IPS-20b (cell line): ENCODE measurements around the gene SMARCD3.

Experiments used
- H3K27ac ChIP-seq: one replicate; pipeline ENCODE4 v1.5.1; 2013; ENCODE audit warnings: low read length
- H3K27me3 ChIP-seq: 2 replicates; pipeline ENCODE4 v1.6.1; 2013; ENCODE audit warnings: mild to moderate bottlenecking, low read length, inconsistent platforms; ENCODE audit not compliant: insufficient read depth
- H3K36me3 ChIP-seq: 2 replicates; pipeline ENCODE4 v1.6.1; 2013; ENCODE audit warnings: low read depth, mild to moderate bottlenecking, inconsistent platforms, low read length, moderate library complexity; ENCODE audit not compliant: insufficient read depth
- H3K4me1 ChIP-seq: 2 replicates; pipeline ENCODE4 v1.6.1; 2013; ENCODE audit warnings: mild to moderate bottlenecking, control low read depth, inconsistent platforms, low read length, moderate library complexity; ENCODE audit not compliant: insufficient read depth
- H3K4me3 ChIP-seq: 2 replicates; pipeline ENCODE4 v1.5.1; 2013; ENCODE audit warnings: mild to moderate bottlenecking, low read length, inconsistent platforms
- H3K9ac ChIP-seq: 2 replicates; pipeline ENCODE4 v1.6.1; 2013; ENCODE audit warnings: low read depth, mild to moderate bottlenecking, inconsistent platforms, low read length, moderate library complexity
- H3K9me3 ChIP-seq: 2 replicates; pipeline ENCODE4 v1.6.1; 2013; ENCODE audit warnings: mild to moderate bottlenecking, low read depth, low read length, inconsistent platforms; ENCODE audit not compliant: insufficient read depth

The SMARCD3 gene

DNA sequence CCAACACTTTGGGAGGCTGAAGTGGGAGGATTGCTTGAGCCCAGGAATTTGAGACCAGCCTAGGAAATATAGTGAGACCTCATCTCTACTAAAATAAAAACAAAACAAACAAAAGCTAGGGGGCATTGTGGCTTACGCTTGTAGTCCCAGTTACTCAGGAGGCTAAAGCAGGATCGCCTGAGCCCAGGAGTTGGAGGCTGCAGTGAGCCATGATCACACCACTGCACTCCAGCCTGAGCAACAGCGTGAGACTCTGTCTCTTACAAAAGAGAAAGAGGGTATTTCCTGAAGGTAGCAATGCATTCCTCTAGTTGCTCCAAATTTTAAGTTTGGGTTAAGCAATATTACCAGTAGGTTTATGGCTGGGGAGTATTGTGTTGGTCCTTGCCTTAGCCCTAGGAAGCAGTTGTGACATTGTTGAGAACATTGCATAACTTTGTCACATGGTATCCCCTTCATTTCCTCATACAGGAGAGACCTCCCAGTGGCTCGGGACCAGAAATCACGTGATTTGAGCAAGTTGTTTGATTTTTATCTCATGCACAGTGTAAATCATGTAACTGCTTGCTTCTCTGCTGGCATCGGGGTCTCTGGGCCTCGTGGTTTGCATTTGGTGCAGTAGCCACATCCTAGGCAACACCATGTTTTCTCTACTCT, 23.3 kb upstream of the SMARCD3 start:
- Histone ChIP-seq H3K27me3 (peaks cover 23% of the 10 kb centered on the region), H3K36me3 (no peaks in the 10 kb centered on the region), H3K4me3 (no peak overlapping the region), H3K9me3 (no peaks in the 10 kb centered on the region), H3K4me1 (no peaks in the 10 kb centered on the region), H3K9ac (no peak overlapping the region), H3K27ac (no peak overlapping the region)

DNA sequence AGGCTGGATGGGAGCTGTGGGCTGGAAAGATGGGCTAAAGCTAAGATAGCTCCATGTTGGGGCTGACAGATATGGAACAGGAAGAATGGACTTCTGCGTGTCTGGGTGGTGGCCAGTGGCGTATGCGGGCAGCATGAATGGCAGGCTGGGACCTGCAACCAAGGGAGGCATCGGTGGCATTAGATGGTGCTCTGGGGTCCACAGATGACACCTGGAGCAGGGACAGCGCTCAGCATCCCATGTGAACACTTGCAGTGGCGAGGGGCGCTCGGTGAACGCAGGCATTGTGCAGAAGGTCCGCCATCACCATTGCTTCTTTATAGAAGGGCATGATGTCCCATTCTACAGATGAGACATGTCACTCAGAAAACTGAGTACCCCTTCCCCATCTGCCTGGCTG, 21.0 kb upstream of the SMARCD3 start:
- Histone ChIP-seq H3K36me3 (no peaks in the 10 kb centered on the region), H3K27ac (no peak overlapping the region), H3K4me1 (no peaks in the 10 kb centered on the region), H3K27me3 (0 out of 2 replicates have a peak, but pooled peaks cover under 1% of the 10 kb centered on the region), H3K9ac (no peak overlapping the region), H3K9me3 (no peaks in the 10 kb centered on the region), H3K4me3 (no peak overlapping the region)

DNA sequence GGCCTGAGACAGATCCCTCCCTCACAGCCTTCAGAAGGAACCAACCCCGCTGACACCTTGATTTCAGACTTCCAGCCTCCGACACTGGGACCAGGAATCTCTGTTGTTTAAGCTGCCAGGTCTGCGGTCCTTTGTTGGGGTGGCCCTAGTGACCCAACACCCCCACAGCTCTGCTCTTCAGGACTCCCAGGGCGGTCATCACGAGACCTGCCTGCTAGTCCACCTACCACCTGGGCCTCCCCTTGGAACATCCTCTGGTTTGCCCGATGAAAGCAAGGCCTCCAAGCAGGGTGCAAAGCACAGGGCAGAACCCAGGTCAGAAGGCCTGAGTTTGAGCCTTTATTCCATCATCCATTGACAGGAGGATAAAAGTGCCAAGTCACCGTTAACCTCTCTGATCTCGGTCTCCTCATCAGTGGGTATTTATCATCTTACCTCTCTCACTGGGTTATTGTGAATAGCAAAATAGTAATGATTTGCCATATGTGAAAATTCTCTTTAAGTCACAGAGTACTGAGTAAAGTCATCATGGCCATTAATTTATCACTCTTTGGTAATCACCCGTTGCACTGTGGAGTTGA, 16.9 kb upstream of the SMARCD3 start:
- no peak overlapping the region for H3K27ac ChIP-seq

DNA sequence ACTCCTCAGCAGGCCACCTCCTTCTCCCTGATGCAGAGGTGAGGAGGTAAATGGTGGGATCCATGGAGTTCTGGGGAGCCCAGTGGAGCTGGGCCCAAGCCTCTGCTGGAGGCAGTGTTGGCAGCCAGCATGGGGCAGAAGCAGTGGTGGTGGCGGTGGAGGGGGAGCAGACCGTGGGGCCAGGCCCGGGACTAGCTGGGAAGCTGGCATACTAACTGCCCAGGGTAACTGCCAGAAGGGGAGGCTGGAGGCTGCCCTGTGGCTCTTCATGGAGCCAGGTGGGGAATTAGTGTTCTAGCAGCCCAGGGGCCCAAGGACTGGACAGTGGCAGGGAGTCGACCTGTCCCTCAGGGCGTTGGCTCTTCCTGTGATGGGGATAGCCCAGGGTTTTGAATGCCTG, 16.1 kb upstream of the SMARCD3 start:
- no peaks in the 10 kb centered on the region for H3K4me1 ChIP-seq
- H3K4me3 ChIP-seq: no peak overlapping the region
- no peak overlapping the region for H3K27ac ChIP-seq
- no peaks in the 10 kb centered on the region for H3K9me3 ChIP-seq
- H3K9ac ChIP-seq: no peak overlapping the region
- peaks cover 11% of the 10 kb centered on the region; the same call in 1 of the 2 replicates for H3K27me3 ChIP-seq
- H3K36me3 ChIP-seq: no peaks in the 10 kb centered on the region

More for the DNA sequence above, 16.9 kb upstream of the SMARCD3 start:
- peaks cover 11% of the 10 kb centered on the region; the same call in 1 of the 2 replicates for H3K27me3 ChIP-seq
- no peak overlapping the region for H3K4me3 ChIP-seq
- no peaks in the 10 kb centered on the region for H3K9me3 ChIP-seq
- no peaks in the 10 kb centered on the region for H3K4me1 ChIP-seq
- H3K9ac ChIP-seq: no peak overlapping the region
- no peaks in the 10 kb centered on the region for H3K36me3 ChIP-seq

DNA sequence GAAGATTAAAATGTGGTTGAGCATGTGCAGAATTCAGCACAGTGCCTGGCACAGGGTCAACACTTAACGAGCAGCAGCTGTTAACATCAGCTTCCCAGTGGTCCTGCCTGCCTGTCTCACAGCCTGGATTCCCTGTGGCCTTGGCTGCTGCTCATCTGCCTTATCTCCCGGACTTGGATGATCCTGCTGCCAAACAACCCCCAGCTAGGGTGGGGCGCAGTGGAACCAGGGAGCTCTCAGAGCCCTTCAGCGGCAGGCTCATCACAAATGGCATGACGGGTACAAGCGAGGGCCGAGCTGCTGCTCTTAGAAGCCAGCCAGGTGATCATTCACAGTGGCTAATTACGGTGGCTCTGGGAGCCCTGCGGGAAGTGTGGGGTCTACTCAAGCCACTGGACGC, 13.0 kb upstream of the SMARCD3 start:
- no peak overlapping the region for H3K4me3 ChIP-seq
- H3K4me1 ChIP-seq: no peaks in the 10 kb centered on the region
- peaks cover 22% of the 10 kb centered on the region for H3K27me3 ChIP-seq
- H3K9me3 ChIP-seq: no peaks in the 10 kb centered on the region
- H3K27ac ChIP-seq: no peak overlapping the region
- H3K36me3 ChIP-seq: no peaks in the 10 kb centered on the region
- no peak overlapping the region for H3K9ac ChIP-seq

DNA sequence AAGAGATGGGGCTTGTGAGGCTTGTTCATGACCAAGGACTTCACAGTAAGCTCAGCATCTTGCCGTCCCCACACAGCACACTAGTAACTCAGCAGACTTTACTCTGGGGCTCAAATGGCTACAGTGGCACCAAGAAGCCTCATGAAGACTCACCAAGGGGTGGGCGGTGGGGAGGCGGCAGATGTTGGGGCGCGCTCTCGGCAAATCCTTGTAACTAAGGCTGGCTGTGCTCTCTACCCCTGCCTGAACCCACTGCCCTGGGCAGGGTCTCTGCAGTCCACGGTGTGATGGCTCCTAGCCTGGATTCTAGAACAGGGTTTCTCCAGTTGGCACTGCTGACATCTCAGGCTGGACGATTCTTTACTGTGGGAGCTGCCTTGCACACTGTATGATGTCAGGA, 12.4 kb upstream of the SMARCD3 start:
- Histone ChIP-seq H3K9me3 (no peaks in the 10 kb centered on the region), H3K27ac (no peak overlapping the region), H3K27me3 (peaks cover 25% of the 10 kb centered on the region), H3K36me3 (no peaks in the 10 kb centered on the region), H3K4me3 (no peak overlapping the region), H3K4me1 (no peaks in the 10 kb centered on the region), H3K9ac (no peak overlapping the region)

DNA sequence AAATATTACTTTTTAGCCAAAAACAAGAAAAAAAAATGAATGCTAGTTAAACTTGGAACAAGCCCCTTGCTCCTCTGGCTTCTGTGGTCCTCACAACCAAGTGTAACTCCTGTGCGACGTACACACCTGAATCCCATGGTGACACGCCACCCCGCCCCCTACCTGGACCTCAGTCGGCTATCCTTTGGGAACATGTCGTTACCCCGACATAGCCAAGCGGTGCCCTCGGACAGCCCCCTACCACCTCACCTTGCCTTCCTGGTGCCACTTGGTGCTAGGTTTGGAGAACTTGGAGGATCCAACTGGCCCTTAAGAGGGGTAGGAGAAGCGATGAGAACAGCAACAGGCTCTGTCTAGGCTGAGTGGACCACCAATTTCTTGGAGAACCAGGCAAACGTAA, 12.0 kb upstream of the SMARCD3 start:
- Histone ChIP-seq H3K36me3 (no peaks in the 10 kb centered on the region), H3K9ac (no peak overlapping the region), H3K4me3 (no peak overlapping the region), H3K27me3 (peaks cover 26% of the 10 kb centered on the region), H3K27ac (no peak overlapping the region), H3K4me1 (no peaks in the 10 kb centered on the region), H3K9me3 (no peaks in the 10 kb centered on the region)

DNA sequence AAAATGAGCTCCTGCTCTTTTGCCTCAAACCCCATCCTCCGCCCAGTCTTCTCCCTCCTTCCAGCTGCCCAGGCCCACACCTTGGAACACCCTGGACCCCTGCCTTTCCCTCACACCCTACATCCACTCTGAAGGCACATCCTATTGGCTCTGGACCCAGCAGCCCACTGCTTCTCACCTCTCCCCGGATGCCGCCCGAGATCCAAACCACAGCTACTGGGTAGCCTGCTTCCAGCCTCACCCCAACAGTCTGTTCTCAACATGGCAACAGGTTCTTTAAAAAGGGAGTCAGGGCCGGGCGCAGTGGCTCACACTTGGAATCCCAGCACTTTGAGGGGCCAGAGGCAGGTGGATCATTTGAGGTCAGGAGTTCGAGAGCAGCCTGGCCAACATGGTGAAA, 9.5 kb upstream of the SMARCD3 start:
- Histone ChIP-seq H3K4me3 (no peak overlapping the region), H3K27ac (no peak overlapping the region), H3K27me3 (peaks cover 50% of the 10 kb centered on the region), H3K4me1 (peaks cover under 1% of the 10 kb centered on the region; the same call in 1 of the 2 replicates), H3K9me3 (no peaks in the 10 kb centered on the region), H3K36me3 (no peaks in the 10 kb centered on the region), H3K9ac (no peak overlapping the region)

DNA sequence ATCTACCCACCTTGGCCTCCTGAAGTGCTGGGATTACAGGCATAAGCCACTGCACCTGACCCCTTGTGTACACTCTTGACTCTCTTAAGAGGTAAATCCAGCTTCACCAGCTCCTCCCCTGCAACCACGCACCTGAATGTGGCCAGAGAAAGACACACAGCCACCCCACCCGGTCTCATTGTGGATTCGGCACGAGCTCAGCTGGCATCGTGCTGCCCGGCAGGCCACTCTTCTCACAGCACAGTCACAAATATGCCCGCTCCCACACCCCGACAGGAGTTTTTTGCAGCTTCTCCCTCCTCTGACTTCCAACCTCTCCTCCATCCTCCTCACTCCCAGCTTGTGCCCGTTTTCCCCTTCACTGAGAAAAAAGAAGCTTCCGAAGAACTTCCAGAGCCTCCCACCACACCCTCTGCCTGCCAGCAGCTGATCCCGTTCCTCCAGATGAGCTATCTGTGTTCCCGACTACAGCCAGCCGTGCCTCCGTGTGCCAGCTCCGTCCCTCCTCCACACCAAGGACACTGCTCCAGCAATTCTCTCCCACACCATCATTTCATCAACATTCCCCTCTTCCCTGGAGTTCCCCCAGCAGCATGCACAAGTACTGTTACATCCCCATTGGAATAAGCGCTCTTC, 8.0 kb upstream of the SMARCD3 start:
- no peaks in the 10 kb centered on the region for H3K36me3 ChIP-seq

DNA sequence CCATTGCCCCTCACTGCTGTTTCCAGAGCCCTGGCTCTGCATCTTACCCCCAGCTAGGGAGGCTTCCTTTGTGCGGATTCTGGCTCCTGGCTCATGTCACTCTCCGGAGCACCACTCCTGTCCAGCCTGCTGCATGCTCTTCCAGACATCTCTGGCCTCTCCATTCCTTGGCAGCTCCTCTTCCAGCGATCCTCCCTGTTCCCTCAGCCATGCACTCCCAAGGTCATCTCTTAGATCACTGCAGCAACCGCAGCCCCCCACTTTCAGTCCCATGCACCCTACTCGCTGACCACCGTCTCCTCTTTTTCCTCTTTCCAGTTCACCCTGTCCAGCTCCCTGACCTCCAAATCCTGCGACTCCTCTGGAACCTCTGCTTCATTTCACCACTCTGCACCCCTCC, 6.9 kb upstream of the SMARCD3 start:
- no peak overlapping the region for H3K9ac ChIP-seq

More for the DNA sequence above, 8.0 kb upstream of the SMARCD3 start:
- Histone ChIP-seq H3K27me3 (peaks cover 56% of the 10 kb centered on the region), H3K9me3 (no peaks in the 10 kb centered on the region), H3K4me3 (no peak overlapping the region), H3K27ac (no peak overlapping the region), H3K9ac (no peak overlapping the region), H3K4me1 (peaks cover 9% of the 10 kb centered on the region; the same call in 1 of the 2 replicates)

DNA sequence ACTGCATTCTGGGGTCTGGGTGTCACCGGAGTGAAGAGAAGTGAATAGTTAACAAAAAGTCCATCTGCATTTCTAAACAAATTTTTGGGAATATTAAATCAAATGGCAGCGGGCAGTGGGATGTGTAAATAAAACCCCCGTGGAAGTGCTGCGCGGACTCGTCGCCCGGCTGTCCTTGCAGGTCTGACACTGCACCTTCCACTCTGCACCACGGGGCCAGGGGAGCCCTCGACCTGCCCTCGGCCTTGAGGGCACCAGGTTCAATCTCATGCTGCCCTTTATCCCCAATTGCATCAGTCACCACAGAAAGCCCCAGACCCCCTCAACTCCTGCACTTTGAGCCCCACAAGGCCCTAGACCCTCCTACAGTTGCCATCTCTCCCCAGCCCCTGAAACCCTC, 6.4 kb upstream of the SMARCD3 start:
- H3K9me3 ChIP-seq: no peaks in the 10 kb centered on the region
- no peak overlapping the region for H3K27ac ChIP-seq
- H3K36me3 ChIP-seq: no peaks in the 10 kb centered on the region
- peaks cover 65% of the 10 kb centered on the region for H3K27me3 ChIP-seq
- H3K4me1 ChIP-seq: peaks cover 19% of the 10 kb centered on the region
- H3K4me3 ChIP-seq: no peak overlapping the region
- no peak overlapping the region for H3K9ac ChIP-seq

More for the DNA sequence above, 6.9 kb upstream of the SMARCD3 start:
- Histone ChIP-seq H3K27ac (no peak overlapping the region), H3K4me1 (peaks cover 17% of the 10 kb centered on the region), H3K4me3 (no peak overlapping the region), H3K9me3 (no peaks in the 10 kb centered on the region), H3K27me3 (peaks cover 60% of the 10 kb centered on the region), H3K36me3 (no peaks in the 10 kb centered on the region)

DNA sequence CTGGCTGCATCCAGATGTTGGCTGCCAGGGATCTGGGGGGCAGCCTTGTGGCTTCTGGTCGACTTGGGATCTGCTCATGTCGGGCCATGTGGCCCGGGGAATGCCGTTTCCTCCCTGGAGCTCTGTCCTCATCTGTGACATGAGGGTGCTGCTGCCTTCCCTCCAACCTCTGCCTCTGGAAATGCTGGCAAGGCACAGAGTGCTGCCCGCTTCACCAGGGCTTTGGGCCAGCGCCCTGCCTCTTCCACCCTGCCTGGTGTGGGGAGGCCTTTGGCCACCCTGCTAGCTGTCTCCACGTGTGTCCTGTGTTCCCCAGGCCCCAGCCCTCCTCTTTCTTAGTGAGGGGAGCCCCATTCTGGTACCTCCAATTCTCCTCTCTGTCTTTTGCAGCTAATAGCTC, 5.8 kb upstream of the SMARCD3 start:
- Histone ChIP-seq H3K4me3 (no peak overlapping the region), H3K27me3 (peaks cover 71% of the 10 kb centered on the region), H3K9ac (no peak overlapping the region), H3K9me3 (no peaks in the 10 kb centered on the region), H3K36me3 (no peaks in the 10 kb centered on the region), H3K27ac (no peak overlapping the region), H3K4me1 (peaks cover 22% of the 10 kb centered on the region)
